ENCODE results near the gene ZBTB20. TPM values are rescaled to one million over a fixed set of nuclear protein-coding genes. Genes with fewer than 3 reads are reported as not detected.

The ZBTB20 gene
- total and polyA plus RNA-seq, 2 donors (not counting 1 experiment from before 2014, with no cell fraction given) = 4.0 to 123 TPM

- Histone ChIP-seq H3K79me2 (ENCODE audit: control insufficient read depth, insufficient read depth, low read length) (no peaks in the 10 kb centered on the region), H3K4me1 (ENCODE audit: control insufficient read depth in 2 of 2, insufficient read depth in 2 of 2, low read length in 2 of 2) (no peaks in the 10 kb centered on the region), H3K4me2 (replicated peaks; ENCODE audit: low read depth, low read length, poor library complexity, severe bottlenecking) (no peak overlapping the region), H3K9ac (ENCODE audit: low read length) (no peak overlapping the region), H2AFZ (ENCODE audit: insufficient read depth, low read depth, low read length, poor library complexity, severe bottlenecking) (no peak overlapping the region), H3K4me3 (ENCODE audit: control extremely low read depth in 1 of 5, extremely low read depth in 1 of 5, insufficient read depth in 1 of 5, low read depth in 2 of 5, low read length in 4 of 5) (no peak overlapping the region), H3K27me3 (replicated peaks in 1 of 4; ENCODE audit: control extremely low read depth in 1 of 4, control insufficient read depth in 3 of 4, insufficient read depth in 4 of 4, low read length in 3 of 4) (no peaks in the 10 kb centered on the region), H3K36me3 (replicated peaks in 1 of 2; ENCODE audit: control extremely low read depth in 1 of 2, control insufficient read depth in 1 of 2, extremely low read depth in 1 of 2, insufficient read depth in 2 of 2, low read length in 1 of 2) (peaks cover 0 to 3% of the 10 kb centered on the region in 2 experiments), H3K9me3 (ENCODE audit: control extremely low read depth in 1 of 3, control insufficient read depth in 2 of 3, insufficient read depth in 1 of 3, low read length in 2 of 3) (peaks cover 0 to 1% (median 0%) of the 10 kb centered on the region in 3 donors), H3K27ac (ENCODE audit: low read length in 2 of 2) (no peak overlapping the region), H4K20me1 (ENCODE audit: control insufficient read depth, insufficient read depth, low read length, poor library complexity, severe bottlenecking) (no peaks in the 10 kb centered on the region)
- DNase-seq (no peak), ATAC-seq (ENCODE audit: low read depth) (no peak)
- no peaks in the 10 kb centered on the region for H3K4me1 Mint-ChIP-seq
- no peaks in the 10 kb centered on the region for H3K27me3 Mint-ChIP-seq
- H3K4me3 Mint-ChIP-seq = no peak overlapping the region
- intact Hi-C loops (cut with micrococcal nuclease) = loop anchor here (2.0 kb wide), 1 partner anchor 15 kb away; no protein-coding TSS in a partner anchor
- H3K9me3 Mint-ChIP-seq (ENCODE audit: insufficient read depth) = peaks cover 2% of the 10 kb centered on the region
- ChIA-PET POLR2A (no interaction called here), CTCF (interaction anchor here (0.7 kb wide), 1 partner anchor 53 kb away, joined by 4 read pairs; no protein-coding TSS in a partner anchor)
- WGBS (ENCODE audit: insufficient coverage) = no CpG with 5 or more reads among the region's 2 CpGs
- H3K27ac Mint-ChIP-seq = no peak overlapping the region
- TF ChIP-seq, protein P1, sequence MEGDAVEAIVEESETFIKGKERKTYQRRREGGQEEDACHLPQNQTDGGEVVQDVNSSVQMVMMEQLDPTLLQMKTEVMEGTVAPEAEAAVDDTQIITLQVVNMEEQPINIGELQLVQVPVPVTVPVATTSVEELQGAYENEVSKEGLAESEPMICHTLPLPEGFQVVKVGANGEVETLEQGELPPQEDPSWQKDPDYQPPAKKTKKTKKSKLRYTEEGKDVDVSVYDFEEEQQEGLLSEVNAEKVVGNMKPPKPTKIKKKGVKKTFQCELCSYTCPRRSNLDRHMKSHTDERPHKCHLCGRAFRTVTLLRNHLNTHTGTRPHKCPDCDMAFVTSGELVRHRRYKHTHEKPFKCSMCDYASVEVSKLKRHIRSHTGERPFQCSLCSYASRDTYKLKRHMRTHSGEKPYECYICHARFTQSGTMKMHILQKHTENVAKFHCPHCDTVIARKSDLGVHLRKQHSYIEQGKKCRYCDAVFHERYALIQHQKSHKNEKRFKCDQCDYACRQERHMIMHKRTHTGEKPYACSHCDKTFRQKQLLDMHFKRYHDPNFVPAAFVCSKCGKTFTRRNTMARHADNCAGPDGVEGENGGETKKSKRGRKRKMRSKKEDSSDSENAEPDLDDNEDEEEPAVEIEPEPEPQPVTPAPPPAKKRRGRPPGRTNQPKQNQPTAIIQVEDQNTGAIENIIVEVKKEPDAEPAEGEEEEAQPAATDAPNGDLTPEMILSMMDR (IDR thresholded peaks at IDR 0.05) = no peak
- TF ChIP-seq EZH2 (IDR thresholded peaks at IDR 0.05; ENCODE audit: borderline replicate concordance, insufficient read depth, low read depth, low read length, poor library complexity, severe bottlenecking) = no peak
Measured at GRCh38 chr3:114471478-114471877, 675.6 kb downstream of the ZBTB20 start.

GRCh38 chr3:114469070-114469469 is 678.0 kb downstream of the ZBTB20 start:
- no peaks in the 10 kb centered on the region for H3K79me2 ChIP-seq (ENCODE audit: control insufficient read depth, insufficient read depth, low read length)
- no peak overlapping the region for H3K9ac ChIP-seq (ENCODE audit: low read length)
- no peaks in the 10 kb centered on the region for H4K20me1 ChIP-seq (ENCODE audit: control insufficient read depth, insufficient read depth, low read length, poor library complexity, severe bottlenecking)
- H3K4me1 ChIP-seq (ENCODE audit: control insufficient read depth in 2 of 2, insufficient read depth in 2 of 2, low read length in 2 of 2) = no peaks in the 10 kb centered on the region
- no peak overlapping the region for H2AFZ ChIP-seq (ENCODE audit: insufficient read depth, low read depth, low read length, poor library complexity, severe bottlenecking)
- POLR2A ChIA-PET = interaction anchor here (0.7 kb wide), 1 partner anchor 32 kb away, joined by 8 read pairs; no protein-coding TSS in a partner anchor
- Mint-ChIP-seq H3K27me3 (no peaks in the 10 kb centered on the region), H3K4me1 (peaks cover 4% of the 10 kb centered on the region), H3K9me3 (ENCODE audit: insufficient read depth) (peaks cover 2% of the 10 kb centered on the region), H3K4me3 (no peak overlapping the region), H3K27ac (no peak overlapping the region)
- no peak overlapping the region for H3K4me2 ChIP-seq (replicated peaks; ENCODE audit: low read depth, low read length, poor library complexity, severe bottlenecking)
- no peak for TF ChIP-seq EZH2 (IDR thresholded peaks at IDR 0.05; ENCODE audit: borderline replicate concordance, insufficient read depth, low read depth, low read length, poor library complexity, severe bottlenecking)
- no peak for DNase-seq
- H3K27me3 ChIP-seq (replicated peaks in 1 of 4; ENCODE audit: control extremely low read depth in 1 of 4, control insufficient read depth in 3 of 4, insufficient read depth in 4 of 4, low read length in 3 of 4) = no peaks in the 10 kb centered on the region
- H3K9me3 ChIP-seq (ENCODE audit: control extremely low read depth in 1 of 3, control insufficient read depth in 2 of 3, insufficient read depth in 1 of 3, low read length in 2 of 3) = no peaks in the 10 kb centered on the region
- intact Hi-C loops (cut with micrococcal nuclease) = no loop called here
- CTCF ChIA-PET = interaction anchor here (0.8 kb wide), 1 partner anchor 13 kb away, joined by 3 read pairs; no protein-coding TSS in a partner anchor
- H3K36me3 ChIP-seq (replicated peaks in 1 of 2; ENCODE audit: control extremely low read depth in 1 of 2, control insufficient read depth in 1 of 2, extremely low read depth in 1 of 2, insufficient read depth in 2 of 2, low read length in 1 of 2) = peaks cover 0 to 3% of the 10 kb centered on the region in 2 experiments
- no peak for ATAC-seq (ENCODE audit: low read depth)
- no peak overlapping the region for H3K27ac ChIP-seq (ENCODE audit: low read length in 2 of 2)
- no peak overlapping the region for H3K4me3 ChIP-seq (ENCODE audit: control extremely low read depth in 1 of 5, extremely low read depth in 1 of 5, insufficient read depth in 1 of 5, low read depth in 2 of 5, low read length in 4 of 5)
- no CpG with 5 or more reads among the region's 1 CpG for WGBS (ENCODE audit: insufficient coverage)

Measured in B cell (primary cell).